K562 (cell line): ENCODE data around the gene ID2.

Experiments used
- BDP1 ChIP-seq: IDR thresholded peaks from 3 replicates; pipeline ENCODE4 v1.6.1; 2011; ENCODE audit not compliant: insufficient read length, insufficient read depth
- CTCF ChIP-seq, 3 experiments: IDR thresholded peaks in 2 of 3; conservative IDR thresholded peaks in 1 of 3; 2 replicates each; pipeline ENCODE4 v1.5.1; 2011 to 2012; ENCODE audit warnings: low read length in 3 of 3, mild to moderate bottlenecking in 3 of 3, control low read depth in 2 of 3, improper control_type of control experiment in 1 of 3, inconsistent platforms in 1 of 3, low read depth in 1 of 3, mixed read lengths in 1 of 3, moderate library complexity in 1 of 3; ENCODE audit not compliant: insufficient read depth in 2 of 3
- EGR1 ChIP-seq: fragments of 450-650 bp; conservative IDR thresholded peaks from 2 replicates; pipeline ENCODE4 v1.6.1; 2017; ENCODE audit warnings: mild to moderate bottlenecking
- HMGXB4 ChIP-seq: sonication (generic); formaldehyde crosslinking; IDR thresholded peaks from 2 replicates; pipeline ENCODE4 v1.8.1; 2023; ENCODE audit warnings: mild to moderate bottlenecking, missing genetic modification reagents
- NCOA6 ChIP-seq: fragments of 450-650 bp; IDR thresholded peaks from 2 replicates; pipeline ENCODE4 v1.6.1; 2017; ENCODE audit warnings: mild to moderate bottlenecking
- REST ChIP-seq, 2 experiments: fragments of 450-650 bp; formaldehyde crosslinking in 1 of 2; IDR thresholded peaks; 2 replicates each; pipeline versions ENCODE4 v1.4.0 to v1.6.1; 2014 to 2020; ENCODE audit warnings: mild to moderate bottlenecking in 2 of 2, borderline replicate concordance in 1 of 2, low read depth in 1 of 2
- SRSF7 ChIP-seq: fragments of 200-400 bp; formaldehyde crosslinking; optimal IDR thresholded peaks from 2 replicates; pipeline ENCODE3; 2017; ENCODE audit warnings: mild to moderate bottlenecking, low read depth, low read length

GRCh38 chr2:8658064-8658862 lies 23.6 kb upstream of the ID2 start:
- no peak for TF ChIP-seq HMGXB4 (CRISPR knock-in tag)
- TF ChIP-seq EGR1 = no peak
- TF ChIP-seq CTCF (IDR thresholded peaks at IDR 0.05 in 2 of 3, conservative IDR thresholded peaks at IDR 0.05 in 1 of 3; ENCODE audit: insufficient read depth in 2 of 3, low read depth in 1 of 3, low read length in 3 of 3) = no peak
- TF ChIP-seq REST (IDR thresholded peaks at IDR 0.05; ENCODE audit: borderline replicate concordance) = no peak
- no peak for TF ChIP-seq REST (CRISPR knock-in tag; IDR thresholded peaks at IDR 0.05; ENCODE audit: low read depth)
- TF ChIP-seq NCOA6 = no peak
- TF ChIP-seq SRSF7 = no peak
- TF ChIP-seq BDP1 = no peak
